Measurements from ENCODE around the gene B4GALT5. TPM values are rescaled to one million over a fixed set of nuclear protein-coding genes. Genes with fewer than 3 reads are reported as not detected.

Gene B4GALT5
- total RNA-seq, 1 experiment from 2014 or later: 62.4 TPM

DNA sequence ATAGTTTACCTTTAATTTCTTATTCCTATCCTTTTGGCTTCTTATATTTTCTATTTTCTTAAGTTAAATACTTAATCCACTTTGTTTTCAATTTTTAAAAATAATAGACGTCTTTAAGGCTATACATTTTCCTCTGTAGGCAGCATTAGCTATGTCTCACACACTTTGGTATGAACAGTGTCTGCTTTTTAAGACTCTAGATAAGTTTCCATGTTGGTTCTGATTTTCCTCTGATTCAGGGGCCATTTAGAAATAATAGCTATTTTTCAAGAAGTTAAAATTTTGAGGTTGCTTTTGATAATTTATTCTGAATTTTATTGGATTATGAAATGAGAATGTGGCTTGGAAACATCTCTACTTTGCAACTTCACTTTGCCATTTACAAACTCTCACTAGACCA lies 91.4 kb downstream of the B4GALT5 start:
- ChIA-PET CTCF (no interaction called here), POLR2A (no interaction called here)
- Mint-ChIP-seq H3K4me1 (peaks cover 22% of the 10 kb centered on the region), H3K4me3 (no peak overlapping the region), H3K36me3 (no peaks in the 10 kb centered on the region), H3K27ac (no peak overlapping the region), H3K9me3 (peaks cover 13% of the 10 kb centered on the region), H3K27me3 (ENCODE audit: low read depth) (peaks cover 5% of the 10 kb centered on the region; the same call in 1 of the 2 replicates)
- ATAC-seq: no peak
- TF ChIP-seq SOX15 (CRISPR knock-in tag; IDR thresholded peaks at IDR 0.05) (no peak), GTF2I (CRISPR knock-in tag; conservative IDR thresholded peaks at IDR 0.05) (no peak), ELF4 (CRISPR knock-in tag; IDR thresholded peaks at IDR 0.05; ENCODE audit: low read depth) (no peak), SMAD4 (CRISPR knock-in tag; IDR thresholded peaks at IDR 0.05) (no peak), NFATC4 (CRISPR knock-in tag; IDR thresholded peaks at IDR 0.05) (no peak), TP53 (CRISPR knock-in tag; IDR thresholded peaks at IDR 0.05) (no peak), KAT7 (CRISPR knock-in tag; IDR thresholded peaks at IDR 0.05; ENCODE audit: borderline replicate concordance) (no peak), RORB (CRISPR knock-in tag; IDR thresholded peaks at IDR 0.05) (no peak), ZNF396 (CRISPR knock-in tag; IDR thresholded peaks at IDR 0.05; ENCODE audit: borderline replicate concordance) (no peak), ZNF232 (CRISPR knock-in tag; IDR thresholded peaks at IDR 0.05) (no peak), SMAD3 (CRISPR knock-in tag; IDR thresholded peaks at IDR 0.05; ENCODE audit: borderline replicate concordance) (no peak), GRHL2 (CRISPR knock-in tag; IDR thresholded peaks at IDR 0.05; ENCODE audit: insufficient replicate concordance, severe bottlenecking) (no peak), FOXK1 (CRISPR knock-in tag; IDR thresholded peaks at IDR 0.05) (no peak)
- TF ChIP-seq, protein P1, sequence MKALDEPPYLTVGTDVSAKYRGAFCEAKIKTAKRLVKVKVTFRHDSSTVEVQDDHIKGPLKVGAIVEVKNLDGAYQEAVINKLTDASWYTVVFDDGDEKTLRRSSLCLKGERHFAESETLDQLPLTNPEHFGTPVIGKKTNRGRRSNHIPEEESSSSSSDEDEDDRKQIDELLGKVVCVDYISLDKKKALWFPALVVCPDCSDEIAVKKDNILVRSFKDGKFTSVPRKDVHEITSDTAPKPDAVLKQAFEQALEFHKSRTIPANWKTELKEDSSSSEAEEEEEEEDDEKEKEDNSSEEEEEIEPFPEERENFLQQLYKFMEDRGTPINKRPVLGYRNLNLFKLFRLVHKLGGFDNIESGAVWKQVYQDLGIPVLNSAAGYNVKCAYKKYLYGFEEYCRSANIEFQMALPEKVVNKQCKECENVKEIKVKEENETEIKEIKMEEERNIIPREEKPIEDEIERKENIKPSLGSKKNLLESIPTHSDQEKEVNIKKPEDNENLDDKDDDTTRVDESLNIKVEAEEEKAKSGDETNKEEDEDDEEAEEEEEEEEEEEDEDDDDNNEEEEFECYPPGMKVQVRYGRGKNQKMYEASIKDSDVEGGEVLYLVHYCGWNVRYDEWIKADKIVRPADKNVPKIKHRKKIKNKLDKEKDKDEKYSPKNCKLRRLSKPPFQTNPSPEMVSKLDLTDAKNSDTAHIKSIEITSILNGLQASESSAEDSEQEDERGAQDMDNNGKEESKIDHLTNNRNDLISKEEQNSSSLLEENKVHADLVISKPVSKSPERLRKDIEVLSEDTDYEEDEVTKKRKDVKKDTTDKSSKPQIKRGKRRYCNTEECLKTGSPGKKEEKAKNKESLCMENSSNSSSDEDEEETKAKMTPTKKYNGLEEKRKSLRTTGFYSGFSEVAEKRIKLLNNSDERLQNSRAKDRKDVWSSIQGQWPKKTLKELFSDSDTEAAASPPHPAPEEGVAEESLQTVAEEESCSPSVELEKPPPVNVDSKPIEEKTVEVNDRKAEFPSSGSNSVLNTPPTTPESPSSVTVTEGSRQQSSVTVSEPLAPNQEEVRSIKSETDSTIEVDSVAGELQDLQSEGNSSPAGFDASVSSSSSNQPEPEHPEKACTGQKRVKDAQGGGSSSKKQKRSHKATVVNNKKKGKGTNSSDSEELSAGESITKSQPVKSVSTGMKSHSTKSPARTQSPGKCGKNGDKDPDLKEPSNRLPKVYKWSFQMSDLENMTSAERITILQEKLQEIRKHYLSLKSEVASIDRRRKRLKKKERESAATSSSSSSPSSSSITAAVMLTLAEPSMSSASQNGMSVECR (CRISPR knock-in tag; IDR thresholded peaks at IDR 0.05; ENCODE audit: borderline replicate concordance): no peak
- TF ChIP-seq, protein P2, sequence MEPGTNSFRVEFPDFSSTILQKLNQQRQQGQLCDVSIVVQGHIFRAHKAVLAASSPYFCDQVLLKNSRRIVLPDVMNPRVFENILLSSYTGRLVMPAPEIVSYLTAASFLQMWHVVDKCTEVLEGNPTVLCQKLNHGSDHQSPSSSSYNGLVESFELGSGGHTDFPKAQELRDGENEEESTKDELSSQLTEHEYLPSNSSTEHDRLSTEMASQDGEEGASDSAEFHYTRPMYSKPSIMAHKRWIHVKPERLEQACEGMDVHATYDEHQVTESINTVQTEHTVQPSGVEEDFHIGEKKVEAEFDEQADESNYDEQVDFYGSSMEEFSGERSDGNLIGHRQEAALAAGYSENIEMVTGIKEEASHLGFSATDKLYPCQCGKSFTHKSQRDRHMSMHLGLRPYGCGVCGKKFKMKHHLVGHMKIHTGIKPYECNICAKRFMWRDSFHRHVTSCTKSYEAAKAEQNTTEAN (CRISPR knock-in tag; IDR thresholded peaks at IDR 0.05): no peak
- TF ChIP-seq, protein P3, sequence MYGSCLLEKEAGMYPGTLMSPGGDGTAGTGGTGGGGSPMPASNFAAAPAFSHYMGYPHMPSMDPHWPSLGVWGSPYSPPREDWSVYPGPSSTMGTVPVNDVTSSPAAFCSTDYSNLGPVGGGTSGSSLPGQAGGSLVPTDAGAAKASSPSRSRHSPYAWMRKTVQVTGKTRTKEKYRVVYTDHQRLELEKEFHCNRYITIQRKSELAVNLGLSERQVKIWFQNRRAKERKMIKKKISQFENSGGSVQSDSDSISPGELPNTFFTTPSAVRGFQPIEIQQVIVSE (CRISPR knock-in tag; IDR thresholded peaks at IDR 0.05; ENCODE audit: borderline replicate concordance): no peak
- TF ChIP-seq, protein P4, sequence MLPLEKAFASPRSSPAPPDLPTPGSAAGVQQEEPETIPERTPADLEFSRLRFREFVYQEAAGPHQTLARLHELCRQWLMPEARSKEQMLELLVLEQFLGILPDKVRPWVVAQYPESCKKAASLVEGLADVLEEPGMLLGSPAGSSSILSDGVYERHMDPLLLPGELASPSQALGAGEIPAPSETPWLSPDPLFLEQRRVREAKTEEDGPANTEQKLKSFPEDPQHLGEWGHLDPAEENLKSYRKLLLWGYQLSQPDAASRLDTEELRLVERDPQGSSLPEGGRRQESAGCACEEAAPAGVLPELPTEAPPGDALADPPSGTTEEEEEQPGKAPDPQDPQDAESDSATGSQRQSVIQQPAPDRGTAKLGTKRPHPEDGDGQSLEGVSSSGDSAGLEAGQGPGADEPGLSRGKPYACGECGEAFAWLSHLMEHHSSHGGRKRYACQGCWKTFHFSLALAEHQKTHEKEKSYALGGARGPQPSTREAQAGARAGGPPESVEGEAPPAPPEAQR (CRISPR knock-in tag; IDR thresholded peaks at IDR 0.05): no peak
- TF ChIP-seq, protein P5, sequence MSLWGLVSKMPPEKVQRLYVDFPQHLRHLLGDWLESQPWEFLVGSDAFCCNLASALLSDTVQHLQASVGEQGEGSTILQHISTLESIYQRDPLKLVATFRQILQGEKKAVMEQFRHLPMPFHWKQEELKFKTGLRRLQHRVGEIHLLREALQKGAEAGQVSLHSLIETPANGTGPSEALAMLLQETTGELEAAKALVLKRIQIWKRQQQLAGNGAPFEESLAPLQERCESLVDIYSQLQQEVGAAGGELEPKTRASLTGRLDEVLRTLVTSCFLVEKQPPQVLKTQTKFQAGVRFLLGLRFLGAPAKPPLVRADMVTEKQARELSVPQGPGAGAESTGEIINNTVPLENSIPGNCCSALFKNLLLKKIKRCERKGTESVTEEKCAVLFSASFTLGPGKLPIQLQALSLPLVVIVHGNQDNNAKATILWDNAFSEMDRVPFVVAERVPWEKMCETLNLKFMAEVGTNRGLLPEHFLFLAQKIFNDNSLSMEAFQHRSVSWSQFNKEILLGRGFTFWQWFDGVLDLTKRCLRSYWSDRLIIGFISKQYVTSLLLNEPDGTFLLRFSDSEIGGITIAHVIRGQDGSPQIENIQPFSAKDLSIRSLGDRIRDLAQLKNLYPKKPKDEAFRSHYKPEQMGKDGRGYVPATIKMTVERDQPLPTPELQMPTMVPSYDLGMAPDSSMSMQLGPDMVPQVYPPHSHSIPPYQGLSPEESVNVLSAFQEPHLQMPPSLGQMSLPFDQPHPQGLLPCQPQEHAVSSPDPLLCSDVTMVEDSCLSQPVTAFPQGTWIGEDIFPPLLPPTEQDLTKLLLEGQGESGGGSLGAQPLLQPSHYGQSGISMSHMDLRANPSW (CRISPR knock-in tag; conservative IDR thresholded peaks at IDR 0.05; ENCODE audit: low read depth): no peak
- TF ChIP-seq, protein P6, sequence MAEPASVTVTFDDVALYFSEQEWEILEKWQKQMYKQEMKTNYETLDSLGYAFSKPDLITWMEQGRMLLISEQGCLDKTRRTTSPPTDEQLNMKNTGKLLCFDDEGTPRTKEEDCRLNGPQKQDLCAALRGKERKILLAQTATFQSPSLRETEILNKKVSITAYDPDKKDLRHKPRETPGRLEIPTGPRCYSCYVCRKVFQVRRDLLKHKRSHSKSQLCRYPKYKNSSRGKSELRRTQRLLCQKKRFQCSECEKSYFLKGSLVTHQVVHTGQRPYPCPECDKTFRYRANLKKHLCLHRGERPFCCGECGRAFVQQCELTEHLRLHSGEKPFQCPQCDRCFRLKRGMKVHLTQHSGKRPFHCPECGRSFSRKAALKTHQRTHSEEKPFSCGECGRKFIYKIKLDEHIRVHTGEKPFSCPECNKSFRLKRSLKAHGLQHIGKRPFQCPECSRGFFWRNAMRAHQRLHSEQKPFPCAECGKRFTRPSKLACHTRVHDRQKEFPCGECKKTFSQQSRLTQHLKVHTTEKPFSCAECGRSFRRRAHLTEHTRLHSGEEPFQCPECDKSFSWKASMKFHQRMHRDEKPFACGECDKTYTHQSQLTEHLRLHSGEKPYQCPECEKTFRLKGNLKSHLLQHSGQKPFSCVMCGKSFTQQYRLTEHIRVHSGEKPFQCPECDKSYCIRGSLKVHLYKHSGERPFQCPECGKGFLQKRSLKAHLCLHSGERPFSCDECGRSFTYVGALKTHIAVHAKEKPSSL (CRISPR knock-in tag; conservative IDR thresholded peaks at IDR 0.05): no peak
- TF ChIP-seq, protein P7, sequence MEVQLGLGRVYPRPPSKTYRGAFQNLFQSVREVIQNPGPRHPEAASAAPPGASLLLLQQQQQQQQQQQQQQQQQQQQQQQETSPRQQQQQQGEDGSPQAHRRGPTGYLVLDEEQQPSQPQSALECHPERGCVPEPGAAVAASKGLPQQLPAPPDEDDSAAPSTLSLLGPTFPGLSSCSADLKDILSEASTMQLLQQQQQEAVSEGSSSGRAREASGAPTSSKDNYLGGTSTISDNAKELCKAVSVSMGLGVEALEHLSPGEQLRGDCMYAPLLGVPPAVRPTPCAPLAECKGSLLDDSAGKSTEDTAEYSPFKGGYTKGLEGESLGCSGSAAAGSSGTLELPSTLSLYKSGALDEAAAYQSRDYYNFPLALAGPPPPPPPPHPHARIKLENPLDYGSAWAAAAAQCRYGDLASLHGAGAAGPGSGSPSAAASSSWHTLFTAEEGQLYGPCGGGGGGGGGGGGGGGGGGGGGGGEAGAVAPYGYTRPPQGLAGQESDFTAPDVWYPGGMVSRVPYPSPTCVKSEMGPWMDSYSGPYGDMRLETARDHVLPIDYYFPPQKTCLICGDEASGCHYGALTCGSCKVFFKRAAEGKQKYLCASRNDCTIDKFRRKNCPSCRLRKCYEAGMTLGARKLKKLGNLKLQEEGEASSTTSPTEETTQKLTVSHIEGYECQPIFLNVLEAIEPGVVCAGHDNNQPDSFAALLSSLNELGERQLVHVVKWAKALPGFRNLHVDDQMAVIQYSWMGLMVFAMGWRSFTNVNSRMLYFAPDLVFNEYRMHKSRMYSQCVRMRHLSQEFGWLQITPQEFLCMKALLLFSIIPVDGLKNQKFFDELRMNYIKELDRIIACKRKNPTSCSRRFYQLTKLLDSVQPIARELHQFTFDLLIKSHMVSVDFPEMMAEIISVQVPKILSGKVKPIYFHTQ (CRISPR knock-in tag; IDR thresholded peaks at IDR 0.05): no peak
- DNase-seq (ENCODE audit: low spot score): no peak
